GM19035 (cell line): ENCODE results near the gene ARHGEF3.
A peak's percentile ranks its signal among the peaks of the same experiment; 100 is the strongest.
"Not testable (repeated sequence)": the region's sequence is repeated elsewhere in the genome, so short reads cannot be mapped to it uniquely, and the experiment has no call there.

Experiments used
- ATAC-seq: cut with Tn5 transposase; IDR thresholded peaks from one replicate; pipeline ENCODE4 v1.9.1; 2021; ENCODE audit not compliant: unreplicated experiment

Gene ARHGEF3

GRCh38 chr3:56775838-56776555 is 25.8 kb downstream of the ARHGEF3 start:
- no peak for ATAC-seq

- ATAC-seq = no peak
Observed at GRCh38 chr3:56775445-56775837, 26.3 kb downstream of the ARHGEF3 start.

- no peak for ATAC-seq
Observed at GRCh38 chr3:56773986-56774385, 27.8 kb downstream of the ARHGEF3 start.

GRCh38 chr3:56772952-56773938 is 28.5 kb downstream of the ARHGEF3 start:
- ATAC-seq = no peak

GRCh38 chr3:56771376-56771775 is 30.4 kb downstream of the ARHGEF3 start:
- no peak for ATAC-seq

- no peak for ATAC-seq
Observed at GRCh38 chr3:56769116-56769707, 32.5 kb downstream of the ARHGEF3 start.

- ATAC-seq = no peak
Observed at GRCh38 chr3:56764904-56765547, 36.7 kb downstream of the ARHGEF3 start.

- ATAC-seq = no peak
Observed at GRCh38 chr3:56764184-56764583, 37.6 kb downstream of the ARHGEF3 start.

GRCh38 chr3:56763233-56763632 is 38.5 kb downstream of the ARHGEF3 start:
- ATAC-seq = no peak

GRCh38 chr3:56762718-56763117 is 39.0 kb downstream of the ARHGEF3 start:
- ATAC-seq = no peak

- no peak for ATAC-seq
Observed at GRCh38 chr3:56761887-56762651, 39.7 kb downstream of the ARHGEF3 start.

- ATAC-seq = no peak
Observed at GRCh38 chr3:56761023-56761422, 40.7 kb downstream of the ARHGEF3 start.

- ATAC-seq = no peak
Observed at GRCh38 chr3:56759532-56759931, 42.2 kb downstream of the ARHGEF3 start.

GRCh38 chr3:56758539-56758981 is 43.2 kb downstream of the ARHGEF3 start:
- ATAC-seq = peak; percentile 72

GRCh38 chr3:56758042-56758441 is 43.7 kb downstream of the ARHGEF3 start:
- ATAC-seq = not testable (repeated sequence)

- ATAC-seq = no peak
Observed at GRCh38 chr3:56754741-56755417, 46.9 kb downstream of the ARHGEF3 start.

- ATAC-seq = peak; percentile 85
Observed at GRCh38 chr3:56753206-56753820, 48.4 kb downstream of the ARHGEF3 start.

- no peak for ATAC-seq
Observed at GRCh38 chr3:56751056-56751707, 50.6 kb downstream of the ARHGEF3 start.
